Spleen (tissue), 11 donors: ENCODE measurements around the gene SCAMP4. TPM values are rescaled to one million over a fixed set of nuclear protein-coding genes. Genes with fewer than 3 reads are reported as not detected.
"Not testable (repeated sequence)": the region's sequence is repeated elsewhere in the genome, so short reads cannot be mapped to it uniquely, and the experiment has no call there.

Experiments used
- DNase-seq: peaks from one replicate; pipeline ENCODE4 v3.0.0-alpha.2; 2020
- H3K27ac ChIP-seq, 8 donors: fragments of 200-600 bp; sonication (generic) in 7 of 8; 1 replicate in 4 of 8; 2 replicates in 4 of 8; pipeline versions ENCODE4 v1.5.0 to v1.8.0; 2016 to 2021; ENCODE audit warnings: inconsistent platforms in 4 of 8, mild to moderate bottlenecking in 4 of 8, moderate library complexity in 1 of 8
- H3K27me3 ChIP-seq, 7 donors: fragments of 200-600 bp; sonication (generic) in 6 of 7; replicated peaks in 1 of 7; 1 replicate in 4 of 7; 2 replicates in 3 of 7; pipeline versions ENCODE4 v1.5.0 to v1.8.0; 2016 to 2021; ENCODE audit warnings: inconsistent platforms in 3 of 7, mild to moderate bottlenecking in 1 of 7
- H3K36me3 ChIP-seq, 6 donors: fragments of 200-600 bp; sonication (generic) in 5 of 6; 1 replicate in 4 of 6; 2 replicates in 2 of 6; pipeline versions ENCODE4 v1.5.0 to v1.8.0; 2016 to 2021; ENCODE audit warnings: inconsistent platforms in 2 of 6
- H3K4me1 ChIP-seq, 6 donors: fragments of 200-600 bp; sonication (generic) in 5 of 6; 1 replicate in 3 of 6; 2 replicates in 3 of 6; pipeline versions ENCODE4 v1.5.0 to v1.8.0; 2016 to 2021; ENCODE audit warnings: inconsistent platforms in 3 of 6
- H3K4me3 ChIP-seq, 8 donors: fragments of 200-600 bp; sonication (generic) in 7 of 8; 1 replicate in 4 of 8; 2 replicates in 4 of 8; pipeline versions ENCODE4 v1.5.0 to v1.8.0; 2016 to 2021; ENCODE audit warnings: inconsistent platforms in 4 of 8, mild to moderate bottlenecking in 4 of 8, moderate library complexity in 2 of 8
- H3K9me3 ChIP-seq, 8 donors: fragments of 200-600 bp; sonication (generic) in 7 of 8; 1 replicate in 4 of 8; 2 replicates in 4 of 8; pipeline versions ENCODE4 v1.5.0 to v1.8.0; 2016 to 2021; ENCODE audit warnings: inconsistent platforms in 4 of 8
- POLR2A ChIP-seq, 3 donors: fragments of 450-650 bp; IDR thresholded peaks; one replicate each; pipeline ENCODE4 v1.5.1; 2017; ENCODE audit warnings: antibody characterized with exemption in 3 of 3, mild to moderate bottlenecking in 1 of 3
- POLR2AphosphoS5 ChIP-seq, 3 donors: sonication (generic); formaldehyde crosslinking; IDR thresholded peaks; one replicate each; pipeline ENCODE4 v1.5.1; 2017; ENCODE audit warnings: antibody characterized with exemption in 3 of 3
- WGBS, 5 donors: extraction: QIAGEN DNeasy Blood & Tissue Kit in 3 of 5; methylation state at CpG; one replicate each; pipeline versions ENCODE4 v1.1.5 to v1.1.7; 2013 to 2018; 5-methylcytosine and 5-hydroxymethylcytosine counted together
- intact Hi-C: fragments of 100-400 bp; cut with DNase I; formaldehyde crosslinking; loops from one replicate; pipeline ENCODE4 v1.15.0; 2023; ENCODE audit warnings: low total_unique reads
- polyA plus RNA-seq, 3 donors: library from polyadenylated mRNA; stranded (reverse); fragments of 200-250 nt; gene quantifications; one replicate each; pipeline ENCODE4 v1.2.1, GENCODE V29; 2013
- total RNA-seq, 7 donors: library from RNA; depleted of rRNA in 3 of 7; stranded (reverse); fragments of >200 nt in 3 of 7; fragmentation: NEBNext Ultra II Directional in 4 of 7; extraction: Animal tissue kit (Norgen Biotek cat#: 25700) in 4 of 7; gene quantifications; one replicate each; pipeline versions ENCODE4 v1.1.0 to v1.2.1, GENCODE V29; 2016 to 2021
- TF ChIP-seq, protein P1 (sequence below), 11 experiments: fragments of 200-600 bp in 7 of 11; fragments of 450-650 bp in 4 of 11; sonication (generic) in 4 of 11; IDR thresholded peaks in 8 of 11; conservative IDR thresholded peaks in 3 of 11; 1 replicate in 7 of 11; 2 replicates in 4 of 11; pipeline versions ENCODE4 v1.4.0 to v1.8.0; 2016 to 2021; ENCODE audit warnings: antibody characterized with exemption in 11 of 11, inconsistent platforms in 4 of 11, mild to moderate bottlenecking in 1 of 11
- donor health status: healthy with polysubstance abuse.
- donor health status: DM: no; HTN: no; CAD: no; lungs with moderate emphysema.
- donor health status: DM: no; HTN: no; CAD: no.
- donor health status: Bipolar disorder and iron deficiency.
- donor health status: healthy.
- donor health status: DM: no; HTN: no; CAD: no.
- donor health status: DM: yes; HTN: yes; CAD: no.

SCAMP4 gene
- total and polyA plus RNA-seq, 10 donors = 13.0 to 92.2 (median 51.8) TPM

GRCh38 chr19:1875646-1876495 is 29.3 kb upstream of the SCAMP4 start:
- Histone ChIP-seq H3K27me3 (no peaks in the 10 kb centered on the region), H3K4me3 (peak overlapping the region; percentile 65 to 98 (median 90)), H3K9me3 (no peaks in the 10 kb centered on the region), H3K27ac (peak overlapping the region; percentile 92 to 96 (median 94)), H3K36me3 (peaks cover 0 to 65% (median 35%) of the 10 kb centered on the region in 6 donors), H3K4me1 (peaks cover 55 to 80% (median 66%) of the 10 kb centered on the region in 6 donors)
- intact Hi-C loops = no loop called here
- peak; percentile 99 for DNase-seq
- WGBS, 5 donors = 0 to 2% (median 0%) methylated on average over 25 to 87 of the region's 87 CpGs
- TF ChIP-seq, protein P1, sequence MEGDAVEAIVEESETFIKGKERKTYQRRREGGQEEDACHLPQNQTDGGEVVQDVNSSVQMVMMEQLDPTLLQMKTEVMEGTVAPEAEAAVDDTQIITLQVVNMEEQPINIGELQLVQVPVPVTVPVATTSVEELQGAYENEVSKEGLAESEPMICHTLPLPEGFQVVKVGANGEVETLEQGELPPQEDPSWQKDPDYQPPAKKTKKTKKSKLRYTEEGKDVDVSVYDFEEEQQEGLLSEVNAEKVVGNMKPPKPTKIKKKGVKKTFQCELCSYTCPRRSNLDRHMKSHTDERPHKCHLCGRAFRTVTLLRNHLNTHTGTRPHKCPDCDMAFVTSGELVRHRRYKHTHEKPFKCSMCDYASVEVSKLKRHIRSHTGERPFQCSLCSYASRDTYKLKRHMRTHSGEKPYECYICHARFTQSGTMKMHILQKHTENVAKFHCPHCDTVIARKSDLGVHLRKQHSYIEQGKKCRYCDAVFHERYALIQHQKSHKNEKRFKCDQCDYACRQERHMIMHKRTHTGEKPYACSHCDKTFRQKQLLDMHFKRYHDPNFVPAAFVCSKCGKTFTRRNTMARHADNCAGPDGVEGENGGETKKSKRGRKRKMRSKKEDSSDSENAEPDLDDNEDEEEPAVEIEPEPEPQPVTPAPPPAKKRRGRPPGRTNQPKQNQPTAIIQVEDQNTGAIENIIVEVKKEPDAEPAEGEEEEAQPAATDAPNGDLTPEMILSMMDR (IDR thresholded peaks at IDR 0.05 in 8 of 11, conservative IDR thresholded peaks at IDR 0.05 in 3 of 11) = peak in 1 of 11 experiments; percentile 24
- TF ChIP-seq POLR2A (IDR thresholded peaks at IDR 0.05) (peak; percentile 50 to 83 (median 70)), POLR2AphosphoS5 (IDR thresholded peaks at IDR 0.05) (peak; percentile 99 to 100 (median 99))

- H3K27me3 ChIP-seq, intact Hi-C loops, H3K9me3 ChIP-seq: not testable (repeated sequence)
- DNase-seq = peak; percentile 70
- H3K4me3 ChIP-seq = peak overlapping the region; percentile 65 to 98 (median 90)
- WGBS, 5 donors = 30 to 58% (median 45%) methylated on average over 16 to 48 of the region's 53 CpGs
- peaks cover 50 to 80% (median 63%) of the 10 kb centered on the region in 6 donors for H3K4me1 ChIP-seq
- peaks cover 0 to 61% (median 29%) of the 10 kb centered on the region in 6 donors for H3K36me3 ChIP-seq
- peak overlapping the region; percentile 92 to 96 (median 94) for H3K27ac ChIP-seq
These were observed 28.5 kb upstream of the SCAMP4 start for GRCh38 chr19:1876496-1877279.

DNA sequence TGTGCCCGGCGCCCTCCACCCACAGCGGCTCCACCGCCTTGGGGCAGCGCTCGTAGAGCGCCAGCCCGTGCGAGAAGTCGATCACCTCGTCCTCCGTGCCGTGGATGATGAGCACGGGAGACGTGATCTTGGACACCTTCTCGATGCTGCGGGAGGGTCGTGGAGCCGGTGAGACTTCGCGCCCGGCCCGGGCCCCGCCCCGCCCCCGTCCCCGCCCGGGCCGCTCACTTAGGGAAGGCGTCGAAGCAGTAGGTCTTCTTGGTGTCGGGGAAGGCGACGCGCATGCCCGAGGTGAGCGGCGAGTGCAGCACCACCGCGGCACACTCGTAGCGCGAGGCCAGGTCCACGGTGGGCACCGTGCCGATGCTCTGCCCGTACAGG is 27.9 kb upstream of the SCAMP4 start:
- WGBS, 5 donors = 65 to 91% (median 89%) methylated on average over 21 to 41 of the region's 47 CpGs
- H3K9me3 ChIP-seq, H3K4me3 ChIP-seq, H3K27me3 ChIP-seq, intact Hi-C loops, H3K27ac ChIP-seq: not testable (repeated sequence)
- Histone ChIP-seq H3K36me3 (peaks cover 0 to 55% (median 26%) of the 10 kb centered on the region in 6 donors), H3K4me1 (peaks cover 50 to 80% (median 63%) of the 10 kb centered on the region in 6 donors)
- DNase-seq = peak; percentile 73

DNA sequence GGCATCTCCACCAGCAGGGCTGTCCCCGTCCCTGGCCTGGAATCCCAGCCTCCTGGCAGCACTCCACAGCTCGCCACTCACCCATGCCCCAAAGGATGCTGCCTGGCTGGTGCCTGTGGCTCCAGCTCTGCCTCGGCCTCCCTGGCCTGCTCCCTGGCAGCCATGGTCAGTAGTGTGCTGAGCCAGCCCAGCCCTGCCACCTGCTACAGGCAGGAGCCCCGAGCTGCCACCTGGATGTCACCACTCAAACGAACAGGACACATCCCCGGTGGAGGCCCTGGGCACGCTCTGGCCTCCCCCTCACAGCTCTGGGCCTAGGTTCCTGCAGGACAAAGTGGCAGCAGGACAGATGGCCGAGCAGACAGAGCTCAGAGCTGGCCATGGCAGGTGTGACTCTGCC is 26.6 kb upstream of the SCAMP4 start:
- Histone ChIP-seq H3K4me1 (peaks cover 50 to 80% (median 63%) of the 10 kb centered on the region in 6 donors), H3K36me3 (peaks cover 0 to 42% (median 19%) of the 10 kb centered on the region in 6 donors), H3K27ac (peak overlapping the region in 1 of 8 donors; percentile 30)
- H3K27me3 ChIP-seq, H3K4me3 ChIP-seq, DNase-seq, intact Hi-C loops, H3K9me3 ChIP-seq: not testable (repeated sequence)
- WGBS, 5 donors = 72 to 93% (median 87%) methylated on average over 3 to 8 of the region's 8 CpGs

DNA sequence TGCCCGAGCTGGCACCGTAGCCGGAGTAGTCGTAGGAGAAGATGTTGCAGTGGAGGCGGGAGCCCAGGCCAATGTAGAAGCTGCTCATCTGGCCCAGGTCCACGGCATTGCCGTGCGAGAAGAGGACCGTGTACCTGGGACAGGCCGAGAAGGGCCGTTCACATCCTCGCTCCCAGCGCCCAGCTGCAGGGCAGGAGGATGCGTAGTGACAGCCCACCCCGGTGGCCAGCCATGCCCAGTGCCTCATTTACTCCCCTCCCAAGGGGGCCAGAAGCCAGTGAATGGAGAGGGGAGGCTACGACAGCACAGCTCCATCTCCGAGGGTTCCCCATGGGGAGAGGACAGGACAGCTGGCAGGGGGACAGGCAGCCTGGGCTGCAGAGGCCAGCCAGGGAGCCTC is 25.2 kb upstream of the SCAMP4 start:
- intact Hi-C loops = not testable (repeated sequence)

More for the DNA sequence above, 25.2 kb upstream of the SCAMP4 start:
- DNase-seq, H3K4me3 ChIP-seq, H3K9me3 ChIP-seq, H3K27me3 ChIP-seq: not testable (repeated sequence)
- Histone ChIP-seq H3K27ac (peak overlapping the region in 3 of 8 donors; percentile 93 to 95 (median 95)), H3K4me1 (peaks cover 45 to 80% (median 60%) of the 10 kb centered on the region in 6 donors), H3K36me3 (peaks cover 0 to 38% (median 17%) of the 10 kb centered on the region in 6 donors)
- WGBS, 5 donors = 84 to 100% (median 94%) methylated on average over 6 to 17 of the region's 17 CpGs
